ENCODE data around the gene VPS35L. TPM values are rescaled to one million over a fixed set of nuclear protein-coding genes. Genes with fewer than 3 reads are reported as not detected.

VPS35L gene
- total and polyA plus RNA-seq, 2 experiments from 2014 or later, result 48.0 to 54.6 TPM

GRCh38 chr16:19710191-19710908 is 154.8 kb downstream of the VPS35L start:
- no peaks in the 10 kb centered on the region for H3K27me3 ChIP-seq (ENCODE audit: insufficient read depth)
- Mint-ChIP-seq H3K4me3 (peak overlapping the region; percentile 28; the same call in 1 of the 3 replicates), H3K27ac (peak overlapping the region; percentile 84), H3K4me1 (peaks cover 67% of the 10 kb centered on the region), H3K27me3 (ENCODE audit: insufficient read depth, low read depth, poor library complexity) (peaks cover 24% of the 10 kb centered on the region), H3K9me3 (no peaks in the 10 kb centered on the region), H3K36me3 (ENCODE audit: low read depth) (peaks cover 98% of the 10 kb centered on the region)
- peaks cover 41% of the 10 kb centered on the region for H3K36me3 ChIP-seq (ENCODE audit: insufficient read depth)
- no peaks in the 10 kb centered on the region for H3K9me2 ChIP-seq (ENCODE audit: insufficient read depth)
- no peak overlapping the region for H3K4me3 ChIP-seq
- peak; percentile 63 for ATAC-seq
- 0 out of 2 replicates have a peak overlapping the region, but pooled peaks have one; percentile 38 for H3K4me2 ChIP-seq
- TF ChIP-seq REST (IDR thresholded peaks at IDR 0.05; ENCODE audit: unreplicated experiment) (no peak), ETS1 (IDR thresholded peaks at IDR 0.05) (no peak), ZNF462 (CRISPR knock-in tag; IDR thresholded peaks at IDR 0.05) (no peak), JUNB (IDR thresholded peaks at IDR 0.05; ENCODE audit: unreplicated experiment) (no peak)
- peaks cover 67% of the 10 kb centered on the region for H4K20me1 ChIP-seq (replicated peaks; ENCODE audit: insufficient read depth)
- peaks cover 41% of the 10 kb centered on the region for H3K4me1 ChIP-seq (ENCODE audit: insufficient read depth)
- DNase-seq (ENCODE audit: low spot score), result peak; percentile 48
- H2AFZ ChIP-seq, result no peak overlapping the region
- H3F3A ChIP-seq (replicated peaks; ENCODE audit: low read depth), result peaks cover 7% of the 10 kb centered on the region; the same call in 1 of the 2 replicates
- peak overlapping the region; percentile 63; the same call in 1 of the 2 replicates for H3K27ac ChIP-seq (ENCODE audit: low read depth)
- H3K79me2 ChIP-seq (replicated peaks; ENCODE audit: insufficient read depth), result peaks cover 95% of the 10 kb centered on the region
